Caco-2 (cell line): ENCODE data around the gene LAGE3. TPM values are rescaled to one million over a fixed set of nuclear protein-coding genes. Genes with fewer than 3 reads are reported as not detected.

ENCODE experiments used
- BruUV-seq: library from RNA; stranded (reverse); fragments of 400-500 nt; replicated peaks from 2 replicates; lab custom pipeline; 2021; lab: Mats Ljungman, UMichigan
- CTCF ChIA-PET: fragments of 300-600 bp; sonication (Branson Sonifier 250); formaldehyde crosslinking; loops from one replicate; lab custom pipeline; 2022; ENCODE audit warnings: antibody characterized with exemption; lab: Charles Lee
- POLR2A ChIA-PET: fragments of 300-600 bp; sonication (Branson Sonifier 250); formaldehyde crosslinking; loops from one replicate; lab custom pipeline; 2022; ENCODE audit warnings: antibody characterized with exemption; lab: Charles Lee
- DNase-seq, 2 experiments: peaks; one replicate each; pipeline versions ENCODE4 v3.0.0 to v3.0.0-alpha.2; 2020 to 2022
- H3K27me3 ChIP-seq: replicated peaks from 2 replicates; pipeline ENCODE4 v1.6.0; 2011; ENCODE audit warnings: low read length; ENCODE audit not compliant: control insufficient read depth, insufficient read depth
- H3K36me3 ChIP-seq: 2 replicates; pipeline ENCODE4 v1.5.1; 2011; ENCODE audit warnings: low read length; ENCODE audit not compliant: control insufficient read depth, insufficient read depth
- H3K4me1 ChIP-seq: fragments of 250-450 bp; sonication (Bioruptor Pico); 2 replicates; pipeline ENCODE4 v1.5.1; 2020; ENCODE audit warnings: mild to moderate bottlenecking
- H3K4me3 ChIP-seq: 2 replicates; pipeline ENCODE4 v1.5.1; 2011; ENCODE audit warnings: low read depth, mild to moderate bottlenecking, control low read depth, low read length
- H3K9me3 ChIP-seq: fragments of 250-450 bp; sonication (Bioruptor Pico); 2 replicates; pipeline ENCODE4 v1.5.1; 2020; ENCODE audit warnings: mild to moderate bottlenecking, moderate library complexity
- H3K27ac Mint-ChIP-seq: one replicate; pipeline ENCODE4 v1.8.0; 2022; ENCODE audit warnings: mixed read lengths; ENCODE audit not compliant: unreplicated experiment
- H3K27me3 Mint-ChIP-seq: one replicate; pipeline ENCODE4 v1.8.0; 2022; ENCODE audit warnings: mixed read lengths; ENCODE audit not compliant: insufficient read depth, unreplicated experiment
- H3K36me3 Mint-ChIP-seq: one replicate; pipeline ENCODE4 v1.8.0; 2022; ENCODE audit warnings: mild to moderate bottlenecking, mixed read lengths; ENCODE audit not compliant: insufficient read depth, unreplicated experiment
- H3K4me1 Mint-ChIP-seq: one replicate; pipeline ENCODE4 v1.8.0; 2022; ENCODE audit warnings: low read depth, mixed read lengths; ENCODE audit not compliant: unreplicated experiment
- H3K4me3 Mint-ChIP-seq: one replicate; pipeline ENCODE4 v1.8.0; 2022; ENCODE audit warnings: mild to moderate bottlenecking, moderate library complexity, mixed read lengths; ENCODE audit not compliant: unreplicated experiment
- H3K9me3 Mint-ChIP-seq: one replicate; pipeline ENCODE4 v1.8.0; 2022; ENCODE audit warnings: mixed read lengths; ENCODE audit not compliant: unreplicated experiment
- CTCF ChIP-seq, 2 experiments: fragments of 200-600 bp in 1 of 2; IDR thresholded peaks; 1 replicate in 1 of 2; 2 replicates in 1 of 2; pipeline versions ENCODE4 v1.5.1 to v1.8.0; 2011 to 2022; ENCODE audit warnings: antibody characterized with exemption in 1 of 2, control low read depth in 1 of 2, inconsistent platforms in 1 of 2, low read depth in 1 of 2, low read length in 1 of 2, mild to moderate bottlenecking in 1 of 2, moderate library complexity in 1 of 2; ENCODE audit not compliant: insufficient read depth in 1 of 2, severe bottlenecking in 1 of 2, unreplicated experiment in 1 of 2
- intact Hi-C: fragments of 100-400 bp; cut with micrococcal nuclease; formaldehyde crosslinking; loops from one replicate; pipeline ENCODE4 v1.10.0; 2022; ENCODE audit not compliant: unreplicated experiment
- total RNA-seq: library from RNA; stranded (reverse); gene quantifications from 2 replicates; pipeline ENCODE4 v1.2.3, GENCODE V29; 2022

The LAGE3 gene
- total RNA-seq, 1 experiment from 2014 or later, result 26.0 TPM

GRCh38 chrX:154458116-154458953 is 20.7 kb downstream of the LAGE3 start, which contains the start of gene PLXNA3:
Gene PLXNA3, plus strand, starts transcription at chrX:154458281. Its CDS starts 1,903 bp downstream, at chrX:154460184.
- Mint-ChIP-seq H3K4me1 (no peaks in the 10 kb centered on the region), H3K4me3 (peak within 1 kb of the TSS; percentile 98), H3K36me3 (peaks cover 33% of the 10 kb centered on the region), H3K27ac (peak within 1 kb of the TSS; percentile 93), H3K27me3 (no peaks in the 10 kb centered on the region), H3K9me3 (no peaks in the 10 kb centered on the region)
- ChIA-PET CTCF (interaction anchor here (1.0 to 1.2 kb wide), 2 partner anchors 69 to 85 kb away, joined by 3 to 4 read pairs; no protein-coding TSS in a partner anchor), POLR2A (interaction anchor here (1.1 to 1.2 kb wide), 2 partner anchors 32 to 61 kb away, joined by 3 read pairs; partner anchors contain the start of gene SLC10A3)
- Histone ChIP-seq H3K4me3 (peak within 1 kb of the TSS; percentile 72), H3K36me3 (no peaks in the 10 kb centered on the region), H3K4me1 (no peaks in the 10 kb centered on the region), H3K9me3 (no peaks in the 10 kb centered on the region), H3K27me3 (no peaks in the 10 kb centered on the region)
- intact Hi-C loops, result no loop called here
- DNase-seq, result peak; percentile 46 to 80
- no peak for TF ChIP-seq CTCF (IDR thresholded peaks at IDR 0.05; ENCODE audit: insufficient read depth in 1 of 2, low read depth in 1 of 2, low read length in 1 of 2, severe bottlenecking in 1 of 2, unreplicated experiment in 1 of 2)
- TSS peak; percentile 56 for BruUV-seq

- Histone ChIP-seq H3K36me3 (no peaks in the 10 kb centered on the region), H3K4me3 (peak overlapping the region; percentile 72), H3K4me1 (no peaks in the 10 kb centered on the region), H3K27me3 (no peaks in the 10 kb centered on the region), H3K9me3 (no peaks in the 10 kb centered on the region)
- ChIA-PET CTCF (interaction anchor here (1.0 to 1.2 kb wide), 2 partner anchors 69 to 84 kb away, joined by 3 to 4 read pairs; no protein-coding TSS in a partner anchor), POLR2A (interaction anchor here (1.1 to 1.2 kb wide), 2 partner anchors 33 to 60 kb away, joined by 3 read pairs; partner anchors contain the start of gene SLC10A3)
- Mint-ChIP-seq H3K27ac (peak overlapping the region; percentile 93), H3K27me3 (no peaks in the 10 kb centered on the region), H3K36me3 (peaks cover 29% of the 10 kb centered on the region), H3K4me3 (peak overlapping the region; percentile 98), H3K9me3 (no peaks in the 10 kb centered on the region), H3K4me1 (no peaks in the 10 kb centered on the region)
- TF ChIP-seq CTCF (IDR thresholded peaks at IDR 0.05; ENCODE audit: insufficient read depth in 1 of 2, low read depth in 1 of 2, low read length in 1 of 2, severe bottlenecking in 1 of 2, unreplicated experiment in 1 of 2), result no peak
- peak; percentile 74 to 83 for DNase-seq
- intact Hi-C loops, result no loop called here
- no TSS peak for BruUV-seq
Observed at GRCh38 chrX:154457491-154458115, 21.5 kb downstream of the LAGE3 start.

GRCh38 chrX:154452823-154453222 is 26.3 kb downstream of the LAGE3 start:
- H3K9me3 Mint-ChIP-seq, result no peaks in the 10 kb centered on the region
- intact Hi-C loops, result no loop called here
- BruUV-seq, result no TSS peak
- H3K4me3 Mint-ChIP-seq, result no peak overlapping the region
- no peaks in the 10 kb centered on the region for H3K4me1 Mint-ChIP-seq
- no peak overlapping the region for H3K27ac Mint-ChIP-seq
- no peak overlapping the region for H3K4me3 ChIP-seq
- H3K36me3 Mint-ChIP-seq, result peaks cover 21% of the 10 kb centered on the region
- H3K36me3 ChIP-seq, result no peaks in the 10 kb centered on the region
- ChIA-PET CTCF (interaction anchor here (0.7 kb wide), 1 partner anchor 643 kb away, joined by 5 read pairs; no protein-coding TSS in a partner anchor), POLR2A (interaction anchor here (0.6 kb wide), 2 partner anchors 33 to 38 kb away, joined by 3 to 5 read pairs; partner anchors contain the start of genes SLC10A3 and UBL4A)
- no peak for DNase-seq
- no peaks in the 10 kb centered on the region for H3K9me3 ChIP-seq
- no peaks in the 10 kb centered on the region for H3K4me1 ChIP-seq
- no peaks in the 10 kb centered on the region for H3K27me3 Mint-ChIP-seq
- H3K27me3 ChIP-seq, result no peaks in the 10 kb centered on the region
- no peak for TF ChIP-seq CTCF (IDR thresholded peaks at IDR 0.05; ENCODE audit: insufficient read depth in 1 of 2, low read depth in 1 of 2, low read length in 1 of 2, severe bottlenecking in 1 of 2, unreplicated experiment in 1 of 2)
